Stimulated activated naive CD4-positive, alpha-beta T cell (primary cell): ENCODE data around the gene TRMT44.

ENCODE experiments used
- DNase-seq, 6 experiments: peaks; one replicate each; lab custom pipeline; 2025; lab: John Stamatoyannopoulos, UW

Gene TRMT44

DNA sequence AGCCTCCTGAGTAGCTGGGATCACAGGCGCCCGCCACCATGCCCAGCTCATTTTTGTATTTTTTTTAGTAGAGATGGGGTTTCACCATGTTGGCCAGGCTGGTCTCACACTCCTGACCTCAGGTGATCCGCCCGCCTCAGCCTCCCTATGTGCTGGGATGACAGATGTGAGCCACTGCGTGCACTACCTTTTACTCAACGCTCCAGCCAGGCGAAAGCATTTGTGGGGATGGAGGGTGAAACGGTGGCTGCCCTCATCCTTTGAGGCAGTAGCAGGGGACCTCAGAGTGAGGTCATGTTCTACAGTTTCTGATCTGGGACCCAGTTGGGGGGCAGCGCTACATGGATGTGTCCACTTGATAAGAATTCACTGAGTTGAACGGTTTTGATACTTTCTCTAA lies 73.8 kb downstream of the TRMT44 start:
- no peak for DNase-seq

DNA sequence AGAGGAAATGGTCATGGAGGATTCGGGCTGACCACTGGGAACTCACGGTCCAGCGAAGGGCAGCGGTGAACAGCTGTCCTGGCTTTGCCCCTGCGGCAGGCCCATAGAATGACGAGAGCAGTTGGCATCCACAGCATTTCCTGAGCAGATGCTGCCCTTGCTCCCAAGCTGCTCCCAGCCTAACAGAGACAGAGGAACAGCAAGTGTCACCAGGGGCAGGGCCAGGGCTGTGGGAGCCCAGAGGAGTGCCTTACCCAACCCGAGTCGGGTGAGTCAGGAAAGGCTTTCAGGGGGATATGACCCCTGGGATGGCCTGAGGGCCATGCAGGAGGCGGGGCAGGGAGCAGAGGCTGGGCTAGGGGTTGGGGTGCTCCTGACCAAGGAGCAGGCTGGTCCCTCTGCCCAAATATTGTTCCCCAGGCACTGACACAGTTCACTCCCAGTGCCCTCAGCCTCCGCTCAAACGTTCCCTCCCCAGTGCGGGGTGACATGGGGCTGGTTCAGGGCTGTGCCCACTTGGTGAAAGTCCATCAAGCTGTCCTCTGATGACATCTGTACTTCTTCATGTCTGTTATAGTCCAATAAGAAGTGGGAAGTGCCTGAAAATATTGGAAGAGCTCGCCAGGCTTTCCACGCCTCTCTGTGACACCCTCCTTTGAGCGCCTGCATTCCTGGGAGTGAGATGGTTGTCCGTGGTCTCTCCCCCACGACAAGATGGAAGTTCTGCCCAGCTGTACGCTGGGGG lies 74.9 kb downstream of the TRMT44 start:
- DNase-seq, result no peak

DNA sequence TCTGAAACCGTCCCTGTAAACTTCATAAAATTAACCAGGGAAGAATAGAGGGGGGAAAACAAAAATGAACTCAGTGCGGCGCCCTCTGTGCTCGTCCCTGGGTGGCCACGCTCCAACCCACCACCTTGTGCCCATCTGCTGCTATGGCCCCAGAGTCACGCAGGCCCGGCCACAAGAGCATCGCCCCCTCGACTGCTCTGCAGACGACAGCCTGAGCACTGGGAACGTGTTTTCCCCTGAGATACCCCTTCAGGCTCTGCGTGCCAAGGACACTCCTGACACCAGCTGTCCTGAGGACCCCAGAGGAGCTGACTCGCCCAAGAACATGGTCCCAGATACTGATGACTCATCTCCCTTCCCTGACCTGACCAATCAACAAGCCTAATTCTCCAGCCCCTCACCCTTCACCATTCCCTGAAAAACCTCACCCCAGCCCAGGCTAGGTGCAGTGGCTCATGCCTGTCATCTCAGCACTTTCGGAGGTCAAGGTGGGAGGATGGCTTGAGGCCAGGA lies 75.5 kb downstream of the TRMT44 start:
- no peak for DNase-seq

DNA sequence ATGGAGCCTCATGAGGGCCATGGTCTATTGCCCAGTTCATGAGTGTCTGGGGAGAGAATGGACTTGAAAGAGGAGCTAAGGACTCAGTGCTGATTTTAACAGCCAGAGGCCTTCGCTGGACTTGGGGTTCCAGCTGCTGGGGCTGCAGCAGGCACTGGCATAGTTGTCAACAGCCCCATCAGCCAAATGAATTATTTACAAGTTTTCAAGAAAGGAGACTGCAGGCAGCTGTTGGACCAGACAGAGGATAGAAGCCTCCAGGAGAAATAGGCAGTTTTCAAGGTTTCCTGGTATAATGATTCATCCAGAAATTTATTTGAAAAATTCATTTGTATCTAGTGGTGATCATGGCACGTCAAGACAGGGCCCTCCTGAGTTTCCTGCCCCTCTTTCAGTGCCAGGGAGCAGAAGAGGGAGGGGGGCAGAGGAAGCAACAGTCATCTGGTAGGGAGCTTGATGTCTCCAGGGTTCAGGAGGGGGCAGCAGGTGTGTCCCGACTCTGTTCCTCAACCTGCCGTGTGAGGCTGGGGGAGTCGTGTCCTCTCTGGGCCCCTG lies 76.5 kb downstream of the TRMT44 start:
- DNase-seq, result no peak

DNA sequence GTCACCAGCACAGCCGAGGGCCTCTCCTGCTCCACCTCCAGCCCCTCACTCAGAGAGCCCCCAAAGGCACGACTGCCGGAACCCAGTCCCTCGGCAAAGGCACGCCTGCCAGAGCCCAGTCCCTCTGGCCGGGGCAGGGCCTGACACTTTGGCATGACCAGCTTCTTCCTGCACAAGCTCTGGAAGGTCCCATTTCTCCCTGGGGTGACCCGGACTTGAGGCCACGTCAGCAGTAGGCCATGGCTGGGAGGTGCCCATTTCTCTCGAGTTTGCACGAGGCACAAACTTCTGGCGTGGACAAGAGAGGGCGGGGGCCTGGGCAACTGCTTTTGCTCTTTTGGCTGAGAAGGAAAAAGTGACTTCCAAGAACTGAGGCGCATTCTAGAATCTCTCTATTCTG lies 77.4 kb downstream of the TRMT44 start:
- no peak for DNase-seq

DNA sequence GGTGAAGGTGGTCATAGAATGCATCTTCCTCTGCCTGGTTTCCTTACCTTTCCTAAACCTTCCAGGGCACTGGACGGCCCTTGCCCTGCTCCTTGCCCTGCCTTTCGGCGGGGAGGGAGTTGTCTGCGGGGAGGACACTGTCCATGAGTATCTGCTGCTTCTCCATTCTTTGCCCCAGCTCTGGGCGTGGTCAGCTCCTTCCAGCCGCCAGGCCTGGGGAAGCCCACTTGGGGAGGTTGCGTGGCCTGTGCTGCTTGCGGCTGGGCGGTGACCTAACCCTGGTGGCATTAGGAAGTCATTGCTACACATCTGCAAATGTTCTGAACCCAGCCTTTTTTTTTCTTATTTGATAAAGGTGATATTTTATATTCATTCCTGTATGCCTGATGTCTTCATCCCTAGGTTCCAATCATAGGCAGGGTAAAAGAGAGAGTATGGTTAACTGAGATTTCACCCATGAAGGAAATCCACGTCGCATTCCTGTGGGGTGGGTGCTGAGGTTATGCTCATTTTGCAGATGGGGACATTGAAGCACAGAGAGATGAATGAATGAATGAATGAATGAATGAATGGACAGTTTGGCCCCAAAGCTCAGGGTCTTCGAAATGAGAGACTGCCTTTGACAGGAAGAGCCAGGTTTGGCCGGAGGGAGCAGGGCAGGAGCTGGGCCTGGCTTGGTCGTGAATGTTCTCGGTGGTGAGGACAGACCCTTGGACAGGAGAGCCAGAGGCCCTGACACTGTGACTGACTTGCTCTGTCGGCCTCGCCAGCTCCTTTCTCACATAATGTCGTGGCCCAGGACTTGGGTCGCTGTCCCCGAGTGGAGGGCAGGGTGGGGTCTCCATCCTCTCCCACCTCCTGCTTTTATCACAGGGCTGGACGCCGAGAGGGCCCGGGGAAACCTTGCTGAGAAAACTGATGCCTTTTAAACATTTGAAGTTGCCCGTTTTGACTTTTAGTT lies 81.9 kb downstream of the TRMT44 start:
- DNase-seq, result no peak

DNA sequence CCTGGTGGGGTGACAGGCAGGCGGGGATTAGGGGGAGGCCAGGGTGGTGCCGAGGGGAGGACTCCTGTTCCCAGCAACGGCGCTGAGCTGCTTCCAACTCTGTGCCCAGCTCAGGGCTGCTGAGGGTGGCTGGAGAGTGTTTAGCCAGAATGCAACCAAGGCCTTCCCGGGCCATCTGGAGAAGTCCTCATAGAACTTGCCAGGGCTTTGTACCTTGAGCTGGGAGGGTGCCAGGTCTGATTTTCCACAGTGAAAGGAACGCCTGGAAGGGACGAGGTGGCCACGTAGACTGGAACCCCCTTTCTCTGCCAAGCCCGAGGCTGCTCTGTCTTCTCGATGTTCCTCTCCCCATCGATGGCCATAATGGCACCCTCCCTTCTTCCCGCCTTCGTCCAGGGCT lies 82.6 kb downstream of the TRMT44 start:
- no peak for DNase-seq

DNA sequence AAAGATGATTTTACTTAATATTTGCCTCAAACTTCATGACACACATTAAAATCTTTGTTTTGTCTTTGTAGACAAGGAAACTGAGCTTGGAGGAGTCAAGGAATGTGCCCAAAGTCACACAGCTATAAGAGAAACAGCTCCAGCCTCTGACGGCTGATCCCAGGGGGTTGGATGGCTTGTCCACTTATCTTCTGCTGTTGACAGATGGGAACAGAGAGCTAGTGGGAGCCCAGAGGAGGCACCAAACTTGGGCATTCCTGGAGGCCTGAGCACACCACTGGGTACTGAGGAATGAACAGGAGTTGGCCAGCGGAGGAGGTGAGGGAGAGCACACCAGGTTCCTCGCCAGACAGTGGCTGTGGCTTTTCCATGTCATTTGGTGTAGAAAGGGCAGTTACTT lies 83.2 kb downstream of the TRMT44 start:
- DNase-seq, result no peak

DNA sequence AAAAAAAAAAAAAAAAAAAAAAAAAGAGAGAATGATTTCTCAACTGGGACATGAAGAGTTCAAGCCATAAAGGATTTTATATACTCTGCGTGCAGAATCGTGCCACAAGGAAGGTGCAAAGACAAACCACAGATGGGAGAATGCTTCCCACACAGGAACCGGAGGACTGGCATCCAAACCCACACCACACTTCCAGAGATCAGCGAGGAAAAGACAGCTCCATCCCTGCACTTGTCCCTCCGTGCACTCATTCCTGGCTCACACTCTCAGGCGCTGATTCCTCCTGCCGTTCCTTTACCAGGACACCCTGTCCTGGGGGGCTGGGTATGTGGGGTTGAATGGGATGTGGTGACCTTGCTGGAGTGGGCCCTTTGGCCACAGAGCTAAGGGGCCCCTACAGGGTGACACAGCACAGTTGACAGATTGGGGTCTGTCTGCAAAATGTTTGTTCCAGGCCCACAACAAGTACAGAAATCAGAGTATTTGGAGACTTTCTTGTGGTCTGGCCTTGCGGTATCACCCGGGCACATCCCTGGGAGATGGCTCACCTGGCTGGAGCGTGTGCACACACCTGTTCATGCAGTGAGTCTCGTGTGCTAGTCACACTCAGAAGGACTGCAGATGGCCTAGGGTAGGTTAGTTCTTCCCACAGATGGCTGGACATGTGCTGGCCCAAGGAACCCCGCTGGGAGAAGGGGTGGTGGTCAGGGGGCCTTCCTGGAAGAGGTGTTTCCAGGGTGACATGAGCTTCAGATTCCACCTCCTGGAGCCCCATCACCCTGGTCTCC lies 84.2 kb downstream of the TRMT44 start:
- DNase-seq, result no peak

DNA sequence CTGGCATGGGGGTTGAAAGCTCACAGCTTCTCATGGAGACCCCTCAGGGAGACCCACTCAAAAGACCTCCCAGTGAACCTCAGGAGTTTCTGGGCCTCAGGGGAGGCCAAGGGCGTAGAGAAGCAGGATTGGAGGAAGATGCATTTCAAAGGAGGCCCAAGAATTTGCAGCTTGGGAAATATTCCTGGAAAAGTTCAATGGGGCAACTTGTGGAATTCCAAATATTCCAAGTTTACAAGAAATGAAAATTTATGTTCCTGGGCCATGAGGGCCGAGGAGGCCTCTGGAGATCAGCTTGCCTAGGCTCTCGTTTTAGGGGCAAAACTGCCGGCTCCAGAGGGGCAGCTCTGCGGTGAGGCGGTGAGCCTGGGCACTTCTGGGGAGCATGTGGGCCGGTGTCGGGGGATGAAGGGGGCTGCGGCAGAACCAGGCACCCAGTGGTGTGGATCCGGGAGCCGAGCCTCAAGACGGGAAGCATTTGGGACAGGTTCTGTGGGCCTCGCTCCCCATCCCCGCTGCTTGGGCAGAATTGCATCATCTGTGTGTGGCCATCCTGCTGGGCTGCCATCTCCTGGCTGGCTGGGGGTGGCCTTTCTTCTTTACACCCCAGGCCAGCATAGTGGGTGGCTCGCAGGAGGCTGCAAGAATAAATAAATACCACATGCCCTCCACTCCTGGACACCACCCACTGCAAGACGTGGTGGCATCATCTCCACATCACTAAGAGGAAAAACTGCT lies 85.0 kb downstream of the TRMT44 start:
- no peak for DNase-seq
